Measurements from ENCODE around the gene EXD1.

- no peak for TF ChIP-seq EZH2 (IDR thresholded peaks at IDR 0.05; ENCODE audit: borderline replicate concordance, low read depth, low read length, severe bottlenecking)
- TF ChIP-seq CTCF (IDR thresholded peaks at IDR 0.05; ENCODE audit: borderline replicate concordance, extremely low read depth, low read length, poor library complexity, severe bottlenecking) = no peak
Measured at GRCh38 chr15:41161736-41162135, 68.8 kb downstream of the EXD1 start.

All from DND-41 (cell line).